ENCODE results near the gene IDH3G. TPM values are rescaled to one million over a fixed set of nuclear protein-coding genes. Genes with fewer than 3 reads are reported as not detected.

The IDH3G gene
- total RNA-seq, 1 donor from 2014 or later, result 80.6 TPM

DNA sequence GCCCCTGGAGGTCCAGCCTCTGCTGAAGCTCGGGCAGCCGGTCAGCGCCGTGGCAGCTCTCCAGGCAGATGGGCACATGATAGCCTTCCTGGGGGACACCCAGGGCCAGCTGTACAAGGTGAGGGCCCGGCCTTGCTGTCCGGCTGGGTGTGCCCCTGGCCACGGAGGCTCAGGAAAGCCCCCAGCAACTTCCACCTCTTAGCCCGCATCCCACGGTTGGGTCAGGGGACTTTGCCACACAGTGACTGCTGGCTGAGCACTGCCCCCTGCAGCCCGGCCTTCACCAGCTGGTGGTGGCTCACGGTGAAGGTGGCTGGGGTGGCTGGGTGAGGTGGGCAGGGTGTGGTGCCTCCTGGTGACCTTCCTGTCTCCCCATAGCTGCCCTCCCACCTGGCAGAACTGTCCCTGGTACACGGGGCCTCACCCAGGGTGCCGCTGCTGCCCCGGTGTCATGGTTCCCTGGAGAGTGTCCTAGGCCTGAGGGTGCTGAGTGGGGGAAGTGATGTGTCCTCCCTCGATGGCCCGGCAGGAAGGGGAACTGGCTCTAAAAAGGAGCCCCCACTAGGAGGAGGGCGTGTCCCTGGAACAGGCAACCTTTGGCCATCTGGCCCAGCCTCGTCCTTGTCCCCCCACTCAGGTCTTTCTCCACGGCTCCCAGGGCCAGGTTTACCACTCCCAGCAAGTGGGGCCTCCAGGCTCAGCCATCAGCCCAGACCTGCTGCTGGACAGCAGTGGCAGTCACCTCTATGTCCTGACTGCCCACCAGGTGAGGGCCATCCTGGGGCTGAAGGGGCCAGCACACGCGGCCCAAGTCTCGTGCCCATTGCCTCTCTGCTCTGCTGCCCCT, 25.6 kb downstream of the IDH3G start:
- Histone ChIP-seq H3K27me3 (ENCODE audit: control insufficient read depth, insufficient read depth, low read length) (no peaks in the 10 kb centered on the region), H3K36me3 (ENCODE audit: control insufficient read depth, insufficient read depth, low read length) (no peaks in the 10 kb centered on the region), H3K4me3 (ENCODE audit: low read depth, low read length) (no peak overlapping the region)
- TF ChIP-seq, protein P1, sequence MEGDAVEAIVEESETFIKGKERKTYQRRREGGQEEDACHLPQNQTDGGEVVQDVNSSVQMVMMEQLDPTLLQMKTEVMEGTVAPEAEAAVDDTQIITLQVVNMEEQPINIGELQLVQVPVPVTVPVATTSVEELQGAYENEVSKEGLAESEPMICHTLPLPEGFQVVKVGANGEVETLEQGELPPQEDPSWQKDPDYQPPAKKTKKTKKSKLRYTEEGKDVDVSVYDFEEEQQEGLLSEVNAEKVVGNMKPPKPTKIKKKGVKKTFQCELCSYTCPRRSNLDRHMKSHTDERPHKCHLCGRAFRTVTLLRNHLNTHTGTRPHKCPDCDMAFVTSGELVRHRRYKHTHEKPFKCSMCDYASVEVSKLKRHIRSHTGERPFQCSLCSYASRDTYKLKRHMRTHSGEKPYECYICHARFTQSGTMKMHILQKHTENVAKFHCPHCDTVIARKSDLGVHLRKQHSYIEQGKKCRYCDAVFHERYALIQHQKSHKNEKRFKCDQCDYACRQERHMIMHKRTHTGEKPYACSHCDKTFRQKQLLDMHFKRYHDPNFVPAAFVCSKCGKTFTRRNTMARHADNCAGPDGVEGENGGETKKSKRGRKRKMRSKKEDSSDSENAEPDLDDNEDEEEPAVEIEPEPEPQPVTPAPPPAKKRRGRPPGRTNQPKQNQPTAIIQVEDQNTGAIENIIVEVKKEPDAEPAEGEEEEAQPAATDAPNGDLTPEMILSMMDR (IDR thresholded peaks at IDR 0.05; ENCODE audit: insufficient read depth, low read length, poor library complexity, severe bottlenecking), result no peak
- no peak for DNase-seq (ENCODE audit: low read depth)

DNA sequence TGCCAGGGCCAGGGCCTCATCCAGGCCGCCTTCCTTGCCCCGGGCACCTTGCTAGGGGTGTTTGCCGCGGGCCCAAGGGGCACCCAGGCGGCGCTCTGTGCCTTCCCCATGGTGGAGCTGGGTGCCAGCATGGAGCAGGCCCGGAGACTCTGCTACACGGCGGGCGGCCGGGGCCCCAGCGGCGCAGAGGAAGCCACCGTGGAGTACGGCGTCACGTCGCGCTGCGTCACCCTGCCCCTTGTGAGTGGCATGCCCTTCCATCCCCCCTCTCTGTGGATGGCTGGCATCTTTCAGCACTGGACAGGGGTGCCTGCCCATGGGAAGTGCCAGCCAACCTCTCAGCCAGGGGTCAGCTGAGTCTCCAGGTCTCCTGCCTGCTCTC, 26.5 kb downstream of the IDH3G start:
- DNase-seq (ENCODE audit: low read depth), result no peak
- no peak overlapping the region for H3K4me3 ChIP-seq (ENCODE audit: low read depth, low read length)
- TF ChIP-seq, protein P1 (IDR thresholded peaks at IDR 0.05; ENCODE audit: insufficient read depth, low read length, poor library complexity, severe bottlenecking), result no peak
- no peaks in the 10 kb centered on the region for H3K27me3 ChIP-seq (ENCODE audit: control insufficient read depth, insufficient read depth, low read length)
- no peaks in the 10 kb centered on the region for H3K36me3 ChIP-seq (ENCODE audit: control insufficient read depth, insufficient read depth, low read length)

DNA sequence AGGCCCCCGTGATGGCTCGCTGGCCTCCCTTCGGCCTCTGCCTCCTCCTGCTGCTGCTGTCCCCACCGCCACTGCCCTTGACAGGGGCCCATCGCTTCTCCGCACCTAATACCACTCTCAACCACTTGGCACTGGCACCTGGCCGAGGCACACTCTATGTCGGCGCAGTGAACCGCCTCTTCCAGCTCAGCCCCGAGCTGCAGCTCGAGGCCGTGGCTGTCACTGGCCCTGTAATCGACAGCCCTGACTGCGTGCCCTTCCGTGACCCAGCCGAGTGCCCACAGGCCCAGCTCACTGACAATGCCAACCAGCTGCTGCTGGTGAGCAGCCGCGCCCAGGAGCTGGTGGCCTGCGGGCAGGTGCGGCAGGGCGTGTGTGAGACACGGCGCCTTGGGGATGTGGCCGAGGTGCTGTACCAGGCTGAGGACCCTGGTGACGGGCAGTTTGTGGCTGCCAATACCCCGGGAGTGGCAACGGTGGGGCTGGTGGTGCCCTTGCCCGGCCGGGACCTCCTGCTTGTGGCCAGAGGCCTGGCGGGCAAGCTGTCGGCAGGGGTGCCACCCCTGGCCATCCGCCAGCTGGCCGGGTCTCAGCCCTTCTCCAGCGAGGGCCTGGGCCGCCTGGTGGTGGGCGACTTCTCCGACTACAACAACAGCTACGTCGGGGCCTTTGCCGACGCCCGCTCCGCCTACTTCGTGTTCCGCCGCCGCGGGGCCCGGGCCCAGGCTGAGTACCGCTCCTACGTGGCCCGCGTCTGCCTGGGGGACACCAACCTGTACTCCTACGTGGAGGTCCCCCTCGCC, 27.1 kb downstream of the IDH3G start:
- no peak for DNase-seq (ENCODE audit: low read depth)
- TF ChIP-seq, protein P1 (IDR thresholded peaks at IDR 0.05; ENCODE audit: insufficient read depth, low read length, poor library complexity, severe bottlenecking), result no peak
- H3K4me3 ChIP-seq (ENCODE audit: low read depth, low read length), result no peak overlapping the region

DNA sequence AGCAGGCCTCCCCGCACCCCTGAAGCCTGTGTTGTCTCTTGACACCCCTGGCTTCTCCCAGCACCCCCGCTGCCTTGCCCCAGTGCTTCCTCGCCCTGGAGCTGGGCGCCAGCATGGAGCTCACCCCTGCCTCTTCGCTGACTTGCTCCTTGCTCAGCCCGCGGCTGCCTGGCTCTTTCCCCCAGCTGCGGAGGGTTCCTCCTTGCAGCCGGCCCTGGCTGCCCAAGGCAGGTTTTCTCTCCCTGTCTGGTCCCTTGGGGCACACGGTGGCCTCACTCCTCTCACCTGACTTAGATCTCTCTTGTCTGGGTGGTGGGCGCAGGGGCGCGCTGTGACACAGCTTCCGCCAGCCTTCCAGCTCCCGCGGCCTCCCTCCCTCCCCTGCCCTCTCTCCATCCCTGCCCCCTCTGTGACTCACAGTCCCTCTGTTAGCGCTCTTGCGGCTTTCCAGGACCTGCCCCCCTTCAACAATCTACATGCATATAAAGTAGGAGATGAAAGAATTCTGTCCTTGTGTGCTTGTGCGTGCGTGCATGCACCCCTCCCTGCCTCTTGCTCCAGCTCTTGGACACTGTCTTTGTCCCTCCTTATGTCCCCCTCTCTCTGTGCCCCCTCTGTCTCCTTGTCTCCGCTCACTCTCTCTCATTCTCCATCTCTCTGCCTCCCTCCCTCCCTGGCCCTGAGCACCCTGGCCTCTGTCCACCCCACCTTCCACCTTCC, 27.9 kb downstream of the IDH3G start:
- no peaks in the 10 kb centered on the region for H3K36me3 ChIP-seq (ENCODE audit: control insufficient read depth, insufficient read depth, low read length)
- H3K4me3 ChIP-seq (ENCODE audit: low read depth, low read length), result peak overlapping the region; percentile 25
- peak; percentile 21 for DNase-seq (ENCODE audit: low read depth)
- no peaks in the 10 kb centered on the region for H3K27me3 ChIP-seq (ENCODE audit: control insufficient read depth, insufficient read depth, low read length)
- TF ChIP-seq, protein P1 (IDR thresholded peaks at IDR 0.05; ENCODE audit: insufficient read depth, low read length, poor library complexity, severe bottlenecking), result no peak

More for the DNA sequence above, 27.1 kb downstream of the IDH3G start:
- Histone ChIP-seq H3K36me3 (ENCODE audit: control insufficient read depth, insufficient read depth, low read length) (no peaks in the 10 kb centered on the region), H3K27me3 (ENCODE audit: control insufficient read depth, insufficient read depth, low read length) (no peaks in the 10 kb centered on the region)

DNA sequence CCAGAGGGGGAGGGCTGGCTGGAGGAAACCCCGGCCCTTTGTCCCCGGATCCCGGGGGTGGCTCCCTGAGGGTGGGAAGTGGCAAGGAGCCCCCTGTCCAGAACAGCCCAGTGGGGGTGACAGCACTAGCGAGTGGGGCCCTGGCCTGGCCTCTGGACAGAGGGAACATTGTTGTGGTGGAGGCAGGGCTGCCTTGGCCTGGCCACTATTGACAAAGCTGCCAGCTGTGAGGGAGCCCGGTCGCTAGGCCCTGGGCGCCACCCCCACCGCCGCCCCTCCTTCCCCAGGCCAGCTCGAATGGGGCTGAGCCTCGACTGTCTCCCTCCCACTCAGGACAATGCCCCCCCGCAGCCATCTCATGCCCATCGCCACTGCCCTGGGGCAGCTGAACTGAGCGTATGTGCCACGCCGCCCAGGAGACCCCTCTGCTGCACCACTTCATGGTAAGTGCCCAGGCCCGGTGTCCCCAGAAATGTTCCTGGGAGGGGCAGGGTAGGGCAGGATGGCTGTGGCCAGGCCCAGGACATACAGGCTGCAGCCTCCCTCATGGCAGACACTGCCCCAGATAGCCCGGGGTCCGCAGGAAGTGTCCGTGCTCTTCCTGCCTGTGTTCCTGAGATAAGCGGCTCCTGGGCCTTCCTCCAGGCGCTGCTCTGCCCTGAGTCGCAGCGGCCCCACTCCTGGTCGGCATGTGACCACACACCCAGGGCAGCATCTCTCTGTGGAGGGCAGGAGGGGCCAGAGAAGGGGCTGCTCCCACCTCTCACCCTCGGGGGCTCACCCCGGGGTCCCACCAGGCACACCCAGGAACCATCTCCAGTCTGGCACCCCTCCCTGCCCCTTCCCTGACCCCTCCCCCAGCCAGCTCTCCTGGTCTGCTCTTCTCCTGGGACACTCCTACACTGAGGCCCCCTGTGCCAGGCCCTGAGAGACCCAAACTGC, 28.8 kb downstream of the IDH3G start:
- no peaks in the 10 kb centered on the region for H3K36me3 ChIP-seq (ENCODE audit: control insufficient read depth, insufficient read depth, low read length)
- TF ChIP-seq, protein P1 (IDR thresholded peaks at IDR 0.05; ENCODE audit: insufficient read depth, low read length, poor library complexity, severe bottlenecking), result no peak
- H3K27me3 ChIP-seq (ENCODE audit: control insufficient read depth, insufficient read depth, low read length), result no peaks in the 10 kb centered on the region
- no peak overlapping the region for H3K4me3 ChIP-seq (ENCODE audit: low read depth, low read length)
- DNase-seq (ENCODE audit: low read depth), result no peak

Measured in kidney epithelial cell (primary cell).